Activated T-cell treated with anti-CD3 and anti-CD28 coated beads for 1 hour (primary cell): ENCODE measurements around the gene CDH20.

ENCODE experiments used
- DNase-seq: peaks from one replicate; pipeline ENCODE4 v3.0.0-alpha.2; 2020; ENCODE audit warnings: low read depth

The CDH20 gene

GRCh38 chr18:61333271-61333745 is at the start of gene CDH20:
CDH20 (plus strand) TSS chr18:61333430.
- no peak for DNase-seq

DNA sequence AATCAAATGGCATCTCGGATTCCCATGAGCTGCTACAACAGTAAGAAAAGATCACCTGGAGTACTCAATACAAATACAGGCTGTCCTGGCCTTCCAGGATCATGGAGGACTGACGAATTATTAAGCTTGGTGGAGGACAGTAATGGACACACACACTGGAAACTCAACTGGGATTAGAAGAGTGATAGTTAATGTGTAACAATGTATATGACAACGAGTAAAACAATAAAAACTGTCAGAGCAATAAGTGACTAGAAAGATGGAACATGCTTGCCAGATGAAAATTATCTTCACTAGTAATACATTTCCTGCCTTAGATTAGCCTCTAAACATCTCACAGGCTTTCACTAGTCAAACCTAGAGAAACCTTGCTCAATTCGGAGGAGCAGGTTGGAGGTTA is 49.2 kb upstream of the CDH20 start:
- no peak for DNase-seq

- no peak for DNase-seq
Measured at GRCh38 chr18:61285777-61286176, 47.5 kb upstream of the CDH20 start.

GRCh38 chr18:61286867-61287266 is 46.4 kb upstream of the CDH20 start:
- DNase-seq: no peak

GRCh38 chr18:61290616-61291015 is 42.6 kb upstream of the CDH20 start:
- no peak for DNase-seq

DNA sequence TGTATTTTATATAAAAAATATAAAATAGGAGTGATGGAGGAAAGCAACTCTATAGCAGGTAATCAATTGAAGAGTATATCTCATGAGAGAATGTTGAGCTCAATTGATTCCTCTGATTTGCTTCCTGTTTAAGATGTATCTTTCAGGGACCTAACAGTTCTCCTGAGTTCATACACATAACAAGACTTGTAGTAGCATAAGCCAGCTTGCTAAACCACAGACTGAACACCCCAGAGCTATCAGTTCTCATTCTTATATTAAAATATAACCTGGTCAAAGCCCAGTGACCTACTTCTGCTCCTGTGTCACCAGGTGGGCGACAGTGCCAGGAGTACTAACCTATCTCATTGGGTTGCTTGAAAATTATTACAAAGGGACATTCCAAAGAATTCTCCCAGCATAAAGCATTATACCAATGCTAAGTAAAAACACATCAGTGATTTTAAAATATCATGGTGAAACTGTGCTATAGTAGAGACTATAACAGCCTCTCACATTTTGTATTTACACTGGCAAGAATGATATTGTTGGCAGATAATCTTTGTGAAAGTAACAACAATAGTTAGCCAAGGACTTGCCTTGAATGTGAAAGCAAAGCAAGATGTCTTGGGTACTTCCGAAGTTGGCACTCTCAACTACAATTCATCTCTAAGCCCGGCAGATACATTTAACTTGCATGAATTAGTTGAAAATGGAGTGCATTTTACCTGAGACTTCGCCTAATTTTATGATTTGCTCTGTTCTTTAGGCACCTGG is 40.8 kb upstream of the CDH20 start:
- DNase-seq: no peak

- DNase-seq: no peak
Measured at GRCh38 chr18:61295153-61295552, 38.1 kb upstream of the CDH20 start.

DNA sequence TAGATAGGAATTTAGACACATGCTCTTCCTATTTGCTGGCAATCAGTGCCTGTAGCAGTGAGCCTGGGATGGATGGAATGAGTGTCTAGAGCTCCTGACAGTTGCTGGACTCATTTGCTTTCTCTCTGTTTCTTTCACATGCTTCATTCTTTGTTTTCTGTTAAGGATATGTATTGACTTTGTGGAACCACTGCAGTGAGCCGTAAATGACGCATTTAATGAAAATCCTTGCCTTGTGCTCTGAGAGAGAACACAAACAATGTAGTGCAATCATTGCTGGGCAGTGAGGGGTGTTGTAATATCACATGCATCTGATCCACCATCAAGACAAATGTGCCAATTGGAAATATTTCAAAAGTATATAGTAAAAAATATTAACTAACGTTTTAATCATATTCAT is 25.2 kb upstream of the CDH20 start:
- no peak for DNase-seq

DNA sequence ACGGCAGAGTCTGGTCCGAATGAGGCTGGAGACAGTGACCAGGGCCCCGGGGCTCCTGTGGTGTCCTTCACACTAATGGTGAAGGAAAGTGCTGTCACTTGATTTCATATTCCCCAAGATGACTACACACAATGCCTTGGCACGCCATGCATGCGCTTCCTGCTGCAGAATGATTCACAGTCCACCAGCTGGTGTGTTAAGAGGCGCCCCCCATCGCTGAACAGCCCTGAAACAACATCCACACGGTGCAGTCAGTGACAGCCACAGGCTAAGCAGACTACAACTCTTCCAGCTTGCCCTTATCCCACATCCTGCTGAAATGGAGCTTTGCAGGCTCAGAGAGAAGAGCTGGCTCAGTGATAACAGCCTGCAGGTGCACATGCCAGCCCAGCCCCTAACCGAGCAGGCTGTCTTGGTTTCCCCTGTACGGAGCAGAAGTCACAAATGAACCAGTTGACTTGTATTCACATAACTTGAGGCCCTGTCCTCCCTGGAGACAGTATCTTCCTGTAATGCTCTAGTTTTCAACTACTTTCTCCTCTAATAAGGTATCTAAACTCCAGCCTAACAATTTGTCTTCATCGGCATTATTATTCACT is 24.3 kb upstream of the CDH20 start:
- no peak for DNase-seq

- DNase-seq: no peak
Measured at GRCh38 chr18:61322265-61322873, 10.9 kb upstream of the CDH20 start.

GRCh38 chr18:61323951-61324350 is 9.3 kb upstream of the CDH20 start:
- no peak for DNase-seq

DNA sequence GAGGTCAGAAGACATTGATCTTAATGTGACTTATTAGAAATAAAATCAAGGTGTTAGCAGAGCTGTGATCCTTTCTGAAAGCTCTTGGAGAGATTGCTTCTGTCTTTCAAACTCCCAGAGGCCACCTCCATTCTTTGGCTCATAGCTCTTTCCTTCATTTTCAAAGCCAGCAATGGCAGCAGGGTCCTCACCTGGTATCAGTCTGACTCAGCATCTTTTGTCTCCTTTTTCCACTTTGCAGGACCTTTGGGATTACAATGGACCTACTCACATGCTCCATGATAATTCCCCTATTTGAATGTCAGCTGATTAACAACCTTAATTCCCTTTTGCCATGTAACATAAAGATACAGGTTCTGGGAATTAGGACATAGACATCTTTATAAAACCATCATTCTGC is 6.8 kb upstream of the CDH20 start:
- DNase-seq: no peak

DNA sequence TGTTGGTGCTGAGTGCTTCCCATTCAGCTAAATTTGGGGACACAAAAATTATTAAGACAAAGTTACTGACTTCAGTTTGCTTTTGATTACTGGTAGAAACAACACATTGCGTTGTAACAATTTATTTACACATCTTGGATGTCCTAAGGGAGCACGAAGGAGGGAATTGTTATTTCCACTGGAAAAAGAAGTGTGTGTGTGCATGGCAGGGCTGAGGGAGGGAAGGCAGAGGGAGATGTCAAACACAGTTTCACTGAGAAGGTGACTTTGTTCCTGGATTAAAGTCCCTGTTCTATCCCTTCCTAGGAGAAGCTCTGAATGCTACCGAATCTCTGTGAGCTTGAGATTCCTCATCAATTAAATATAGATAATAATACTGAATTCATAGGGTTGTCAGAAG is 3.8 kb upstream of the CDH20 start:
- no peak for DNase-seq

DNA sequence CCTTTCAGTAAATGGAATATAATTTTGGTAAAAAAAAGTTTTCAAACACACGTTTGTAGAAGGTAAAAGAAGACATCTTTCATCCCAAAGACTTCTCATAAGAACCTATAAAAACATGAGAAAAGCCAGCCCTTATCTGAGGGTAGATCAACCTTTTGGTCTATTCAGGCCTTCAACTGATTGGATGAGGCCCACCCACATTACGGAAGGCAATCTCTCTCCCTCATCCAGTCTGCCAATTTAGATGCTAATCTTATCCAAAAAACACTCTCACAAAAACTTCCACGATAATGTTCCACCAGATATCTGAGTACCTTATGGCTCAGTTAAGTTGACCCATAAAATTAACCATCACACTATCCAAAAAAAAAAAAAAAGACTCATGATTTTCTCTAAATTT is 2.2 kb upstream of the CDH20 start:
- DNase-seq: no peak

DNA sequence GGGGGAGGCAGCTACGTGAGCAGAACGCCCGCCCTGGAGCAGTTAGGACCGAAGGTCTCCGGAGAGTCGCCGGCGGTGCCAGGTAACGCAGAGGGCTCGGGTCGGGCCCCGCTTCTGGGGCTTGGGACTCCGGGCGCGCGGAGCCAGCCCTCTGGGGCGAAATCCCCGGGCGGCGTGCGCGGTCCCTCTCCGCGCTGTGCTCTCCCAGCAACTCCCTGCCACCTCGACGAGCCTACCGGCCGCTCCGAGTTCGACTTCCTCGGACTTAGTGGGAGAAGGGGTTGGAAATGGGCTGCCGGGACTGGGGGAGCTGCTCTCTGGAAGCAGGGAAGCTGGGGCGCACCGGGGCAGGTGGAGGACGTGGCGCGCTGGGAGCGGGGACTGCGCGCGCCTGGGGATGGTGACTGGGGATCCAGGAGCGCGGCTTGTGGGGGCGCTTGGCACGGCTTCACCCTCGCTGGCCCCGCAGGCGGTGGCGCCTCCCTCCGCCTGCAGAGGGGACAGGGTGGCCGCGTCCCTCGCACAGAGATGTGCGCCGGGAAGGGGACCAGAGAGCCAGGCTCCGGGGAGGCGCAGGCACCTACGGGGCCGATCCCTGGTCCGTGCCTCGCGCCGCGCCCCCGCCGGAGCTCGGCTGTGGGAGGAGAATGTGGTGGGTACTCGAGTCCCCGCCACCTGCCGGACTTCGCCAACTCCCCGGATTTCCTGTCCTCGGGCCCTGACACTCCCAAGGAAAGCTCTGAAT is 688 bp downstream of the CDH20 start:
- no peak for DNase-seq

DNA sequence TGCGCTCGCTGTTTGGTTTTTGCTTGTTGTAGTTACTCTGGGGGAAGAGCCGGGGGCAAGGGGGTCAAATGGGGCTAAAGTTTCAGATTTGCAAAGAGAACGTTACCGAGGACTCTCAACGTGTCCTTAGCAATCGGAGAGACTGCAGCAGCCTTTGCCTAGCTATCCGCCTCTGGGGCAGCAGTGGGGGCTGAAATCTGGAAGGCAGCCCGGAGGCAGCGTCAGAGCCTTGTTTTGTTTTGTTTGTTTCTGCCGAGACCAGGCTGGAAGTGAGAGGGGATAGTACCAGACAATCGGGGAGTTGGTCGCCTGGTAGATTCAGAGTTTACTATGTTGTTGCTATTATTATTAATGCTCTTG is 1.2 kb downstream of the CDH20 start:
- DNase-seq: no peak

DNA sequence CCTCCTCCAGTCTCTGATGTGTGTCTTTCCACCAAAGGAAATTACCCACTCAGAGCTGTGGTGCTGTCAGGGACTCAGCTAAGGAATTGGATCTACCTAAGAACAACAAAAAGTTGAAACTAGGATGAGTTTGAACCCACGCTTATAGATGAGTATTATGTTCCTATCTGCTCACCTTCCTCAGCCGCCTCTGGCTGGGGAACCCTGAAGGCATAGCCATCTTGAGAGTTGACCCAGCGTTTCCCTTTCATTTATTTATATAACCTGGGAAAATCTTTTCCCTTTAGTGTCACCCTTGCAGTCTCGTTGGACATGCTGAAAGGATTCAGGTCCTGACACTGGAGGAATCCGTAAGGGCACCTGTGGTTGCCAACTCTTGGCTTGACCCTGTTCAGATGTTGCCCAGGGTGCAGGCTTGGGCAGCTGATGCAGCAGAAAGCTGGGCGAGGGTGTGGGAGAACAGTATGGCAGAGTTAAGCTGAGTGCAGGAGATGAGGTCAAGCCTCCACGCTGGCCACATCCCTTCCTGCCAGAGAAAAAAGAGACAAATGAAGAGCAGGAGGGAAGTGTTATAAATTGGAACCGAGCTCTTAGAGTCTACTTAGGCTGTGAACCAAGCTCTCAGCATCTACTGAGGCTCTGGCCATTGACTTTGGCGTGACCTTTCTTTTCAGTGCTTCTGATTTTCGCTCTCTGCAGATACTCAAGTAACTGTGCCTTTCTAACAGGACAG is 1.9 kb downstream of the CDH20 start:
- DNase-seq: no peak

- no peak for DNase-seq
Measured at GRCh38 chr18:61335684-61336555, 2.7 kb downstream of the CDH20 start.

GRCh38 chr18:61336766-61337165 is 3.5 kb downstream of the CDH20 start:
- DNase-seq: no peak

DNA sequence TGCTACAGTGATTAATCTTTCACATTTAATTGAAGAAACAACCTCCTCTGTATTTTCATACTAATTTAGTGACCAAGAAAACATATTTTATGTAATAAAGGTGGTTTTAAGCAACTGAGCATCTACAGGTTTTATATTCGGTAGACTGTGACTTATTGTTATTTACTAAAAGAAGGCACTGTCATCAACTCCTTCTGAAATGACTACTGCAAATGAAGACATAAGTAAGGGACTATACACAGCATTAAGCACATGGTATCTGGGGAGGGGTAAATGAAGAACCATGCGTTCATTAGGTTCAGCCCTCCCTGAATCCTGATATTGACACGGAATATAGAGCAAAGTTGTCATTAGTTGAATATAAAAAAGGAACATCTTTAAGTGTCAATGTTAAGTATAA is 4.3 kb downstream of the CDH20 start:
- DNase-seq: no peak

DNA sequence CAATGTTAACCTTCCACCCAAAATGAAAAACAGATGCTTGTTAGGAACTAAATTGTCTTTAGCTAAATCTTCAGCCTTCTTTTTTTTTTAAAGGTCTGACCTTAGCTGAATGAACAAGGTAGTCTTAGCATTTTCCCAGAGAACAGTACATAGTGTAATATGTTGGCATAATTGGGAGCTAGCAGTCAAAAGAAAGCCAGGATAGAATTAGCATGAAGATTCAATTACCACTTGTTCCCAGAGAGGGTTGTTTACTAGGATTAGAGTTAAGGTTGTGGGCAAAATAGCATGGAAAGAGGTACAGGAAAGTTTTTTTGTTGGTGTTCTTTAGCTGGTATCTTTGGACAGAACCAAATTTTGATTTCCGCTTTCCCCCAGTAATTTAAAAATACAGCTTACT is 6.9 kb downstream of the CDH20 start:
- DNase-seq: no peak
